Smooth muscle cell of the brain vasculature (primary cell): Measurements from ENCODE around the gene EPN2.
"Not testable (repeated sequence)": the region's sequence is repeated elsewhere in the genome, so short reads cannot be mapped to it uniquely, and the experiment has no call there.

Experiments
- DNase-seq: peaks from one replicate; pipeline ENCODE4 v3.0.0-alpha.2; 2012; ENCODE audit warnings: low read depth, low spot score

EPN2 gene

GRCh38 chr17:19268611-19269010 is 31.4 kb downstream of the EPN2 start:
- no peak for DNase-seq

GRCh38 chr17:19269106-19269505 is 31.9 kb downstream of the EPN2 start:
- no peak for DNase-seq

DNA sequence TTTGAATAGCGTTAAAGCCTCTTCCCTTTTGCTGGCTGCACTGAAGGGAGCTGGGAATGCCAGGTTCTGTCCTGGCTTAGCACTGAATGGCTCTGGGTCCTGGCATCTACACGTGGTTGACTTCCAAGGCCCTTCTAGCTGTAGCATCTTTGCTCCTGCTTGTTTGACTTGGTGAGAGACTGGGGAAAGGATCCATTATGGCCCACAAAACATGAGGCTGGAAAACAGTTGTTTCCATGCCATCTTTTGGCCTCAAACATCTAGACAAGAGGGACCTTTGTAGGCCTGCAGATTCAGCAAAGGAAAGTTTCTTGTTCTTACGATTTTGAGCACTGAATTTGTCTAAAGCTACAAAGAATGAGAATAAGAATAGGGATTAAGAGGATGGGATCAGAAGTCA is 32.5 kb downstream of the EPN2 start:
- DNase-seq, result no peak

DNA sequence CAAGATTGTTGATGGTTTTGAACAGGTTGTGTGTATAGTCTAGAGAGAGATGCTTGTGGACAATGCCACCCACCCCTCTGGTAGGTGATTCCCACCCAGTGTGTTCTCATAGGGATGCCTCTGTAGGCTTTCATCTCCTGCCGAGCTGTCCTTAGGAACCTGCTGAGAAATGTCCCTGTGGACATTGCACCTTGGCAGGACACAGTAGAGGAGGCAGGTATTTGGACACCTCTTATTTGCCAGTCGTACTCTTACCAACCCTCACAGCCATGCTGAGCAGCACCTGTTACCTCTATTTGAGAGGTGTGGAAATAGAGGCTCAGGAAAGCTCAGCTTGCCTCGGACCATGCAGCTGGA is 33.2 kb downstream of the EPN2 start:
- DNase-seq, result no peak

- DNase-seq, result no peak
Measured at GRCh38 chr17:19270704-19271611, 33.8 kb downstream of the EPN2 start.

- no peak for DNase-seq
Measured at GRCh38 chr17:19271780-19272357, 34.7 kb downstream of the EPN2 start.

DNA sequence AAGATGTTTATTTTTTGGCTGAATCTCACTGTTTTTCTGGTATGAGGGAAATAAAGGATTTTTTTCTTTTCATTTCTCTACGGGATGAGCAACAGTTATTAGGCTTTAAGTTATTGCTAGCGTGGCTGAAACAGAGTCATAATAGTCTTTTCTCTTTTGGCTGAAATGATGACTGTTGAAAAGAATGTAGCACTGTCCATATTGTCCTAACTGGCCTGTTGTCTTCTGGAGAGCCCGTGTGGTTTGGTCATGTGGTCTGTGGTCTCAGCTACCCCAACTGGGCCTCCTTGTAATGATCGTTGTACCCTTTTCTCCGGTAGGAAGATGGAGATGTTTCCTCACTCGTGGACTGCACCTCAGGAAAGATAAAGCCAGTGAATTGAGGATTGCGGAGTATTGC is 36.6 kb downstream of the EPN2 start:
- DNase-seq, result no peak

GRCh38 chr17:19274893-19275292 is 37.7 kb downstream of the EPN2 start:
- no peak for DNase-seq

GRCh38 chr17:19275457-19276127 is 38.4 kb downstream of the EPN2 start:
- DNase-seq, result no peak

GRCh38 chr17:19278284-19278683 is 41.1 kb downstream of the EPN2 start:
- DNase-seq, result not testable (repeated sequence)

DNA sequence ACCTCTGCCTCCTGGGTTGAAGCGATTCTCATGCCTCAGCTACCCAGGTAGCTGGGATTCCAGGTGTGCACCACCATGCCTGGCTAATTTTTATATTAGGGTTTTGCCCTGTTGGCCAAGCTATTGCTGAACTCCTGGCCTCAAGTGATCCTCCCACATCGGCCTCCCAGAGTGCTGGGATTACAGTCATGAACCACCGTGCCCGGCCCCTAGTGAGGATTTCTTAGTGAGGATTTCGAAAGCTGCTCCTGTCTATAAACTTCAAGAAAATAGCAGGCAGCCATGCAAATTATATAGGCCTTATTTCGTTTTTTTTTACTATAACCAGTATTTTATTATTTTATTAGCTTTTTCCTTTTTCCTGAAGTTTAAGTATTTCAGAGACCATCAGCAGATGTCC is 41.6 kb downstream of the EPN2 start:
- no peak for DNase-seq

GRCh38 chr17:19281161-19281560 is 44.0 kb downstream of the EPN2 start:
- no peak for DNase-seq

DNA sequence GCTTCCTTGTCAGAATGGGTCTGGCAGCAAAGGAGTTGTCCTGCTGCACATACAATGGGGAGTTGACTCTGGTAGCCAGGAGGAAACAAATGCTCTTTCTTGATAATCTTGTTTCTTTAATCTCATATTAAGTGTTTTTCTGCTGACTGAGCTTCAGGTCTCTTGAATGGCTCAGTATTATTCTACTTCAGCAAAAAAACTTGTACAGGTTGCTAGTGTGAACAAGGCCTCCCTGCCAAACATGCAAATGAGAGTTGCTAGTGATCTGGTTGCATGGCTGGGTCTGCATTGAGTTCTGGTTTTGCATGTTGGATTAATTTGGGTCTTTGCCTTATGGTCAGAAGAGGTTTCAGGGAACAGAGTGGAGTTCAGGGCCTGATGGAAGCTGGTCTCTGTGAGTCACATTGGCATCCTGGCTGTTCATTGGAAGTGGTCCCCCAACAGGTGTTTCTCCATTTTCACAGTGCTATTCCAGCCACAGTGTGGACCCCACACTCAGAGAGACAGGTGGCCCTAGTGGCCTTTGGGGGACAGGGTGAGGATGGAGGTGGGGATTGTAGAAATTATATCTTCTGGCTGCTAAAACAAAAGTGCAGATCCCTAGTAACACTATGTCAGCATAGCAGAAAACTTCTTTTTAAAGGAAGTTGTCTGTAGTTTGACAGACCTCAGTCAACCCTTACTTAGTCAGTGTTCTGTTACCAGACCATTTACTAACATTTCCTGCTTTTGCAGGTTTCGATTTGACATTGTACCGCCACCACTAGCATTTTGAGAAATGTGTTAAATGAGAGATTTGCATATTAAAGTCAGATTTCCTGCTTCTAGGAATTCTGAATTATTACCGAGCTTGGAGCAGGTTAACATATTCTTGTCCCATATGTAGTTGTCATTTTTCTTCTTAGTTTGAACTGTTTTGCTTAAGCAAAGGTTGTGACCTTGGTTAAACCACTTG is 47.1 kb downstream of the EPN2 start:
- DNase-seq, result no peak

- no peak for DNase-seq
Measured at GRCh38 chr17:19285213-19285900, 48.2 kb downstream of the EPN2 start.

GRCh38 chr17:19286751-19287341 is 49.7 kb downstream of the EPN2 start:
- DNase-seq, result no peak

DNA sequence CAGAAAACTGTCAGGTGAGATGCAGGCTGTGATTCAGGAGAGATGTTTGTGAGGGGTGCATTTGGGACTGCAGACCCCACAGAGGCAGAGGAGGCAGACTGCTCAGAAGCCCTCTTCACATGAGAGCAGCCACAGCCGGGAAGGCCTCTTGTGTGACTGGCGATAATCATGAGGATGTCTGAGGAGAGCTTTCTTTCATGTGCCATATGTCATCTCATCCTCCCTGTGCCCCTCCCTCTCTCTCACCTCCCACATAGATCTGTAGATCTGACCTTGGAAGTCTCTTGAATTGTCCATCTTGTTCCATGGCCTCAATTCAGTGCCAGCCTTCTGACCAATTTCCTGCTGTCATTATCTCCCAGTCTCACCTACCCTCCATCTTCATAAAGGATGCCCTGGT is 50.5 kb downstream of the EPN2 start:
- DNase-seq, result no peak

DNA sequence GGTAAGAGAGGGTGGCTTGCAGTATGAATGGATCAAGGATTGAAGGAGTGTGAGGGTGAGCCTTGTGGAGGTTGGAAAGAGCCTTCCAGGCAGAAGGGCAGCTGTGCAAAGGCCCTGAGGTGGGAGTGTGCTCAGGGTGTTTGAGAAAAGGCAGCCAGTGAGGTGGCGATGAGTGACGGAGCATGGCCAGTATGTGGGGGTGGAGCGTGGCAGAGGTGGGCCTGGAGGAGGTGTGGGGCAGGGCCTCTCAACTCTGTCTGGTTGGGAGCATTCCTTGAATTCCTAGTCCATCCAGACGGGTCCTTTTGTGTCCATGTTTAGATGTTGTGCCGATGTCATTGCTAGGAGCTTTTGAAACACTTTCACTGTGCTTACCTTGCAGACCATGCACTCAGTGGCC is 51.3 kb downstream of the EPN2 start:
- no peak for DNase-seq

GRCh38 chr17:19290066-19290705 is 53.0 kb downstream of the EPN2 start:
- DNase-seq, result no peak

DNA sequence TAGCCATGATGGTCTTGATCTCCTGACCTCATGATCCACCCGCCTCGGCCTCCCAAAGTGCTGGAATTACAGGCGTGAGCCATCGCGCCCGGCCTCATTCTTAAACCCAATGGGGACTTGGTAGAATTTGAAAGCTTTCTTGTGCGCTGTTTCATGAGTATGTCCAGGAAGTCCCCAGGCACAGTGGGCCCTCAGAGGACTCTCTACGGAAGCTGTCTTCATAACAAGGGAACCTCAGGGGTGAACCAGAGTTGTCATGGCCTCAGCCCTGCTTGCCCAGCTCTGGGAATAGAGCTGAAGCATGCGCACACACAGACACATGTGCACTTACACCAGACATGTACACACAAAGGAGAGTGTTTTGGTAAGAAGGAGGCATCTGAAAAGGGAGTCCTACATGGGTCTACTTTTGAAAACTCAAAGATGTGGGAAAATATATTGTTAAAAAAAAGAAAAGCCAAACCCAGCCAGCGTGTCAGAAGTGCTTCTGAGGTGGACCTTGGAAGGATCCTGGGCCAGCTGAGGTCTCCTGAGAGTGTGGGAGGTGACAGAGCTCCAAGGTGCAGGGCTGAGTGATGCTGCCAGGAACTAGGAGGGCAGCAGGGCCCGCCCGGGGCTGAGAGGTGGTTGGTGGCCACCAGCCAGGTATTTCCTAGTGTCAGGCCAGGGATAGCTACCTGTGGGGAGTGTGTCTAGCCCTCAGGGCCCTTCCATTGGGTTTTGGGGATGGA is 54.6 kb downstream of the EPN2 start:
- DNase-seq, result no peak

DNA sequence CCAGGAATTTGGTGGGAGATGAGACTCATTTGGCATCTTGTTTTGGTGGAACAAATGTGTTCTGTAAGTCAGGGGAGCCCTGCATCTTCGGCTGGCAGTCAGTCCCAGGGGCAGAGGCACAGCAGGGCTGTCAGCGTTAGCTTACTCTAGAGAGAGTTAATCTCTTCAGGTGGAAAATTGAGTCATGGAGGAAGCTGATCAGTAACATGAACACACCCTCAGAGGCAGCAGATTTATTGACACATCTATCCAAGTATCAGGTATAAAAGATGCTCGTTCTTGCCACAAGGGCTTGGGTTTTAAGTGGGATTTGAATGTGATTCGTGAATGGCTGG is 55.2 kb downstream of the EPN2 start:
- no peak for DNase-seq
